DND-41 (cell line): Measurements from ENCODE around the gene KRTAP5-6.

ENCODE experiments used
- EZH2 ChIP-seq: IDR thresholded peaks from 3 replicates; pipeline ENCODE4 v1.6.1; 2012; ENCODE audit warnings: borderline replicate concordance, low read depth, mild to moderate bottlenecking, moderate library complexity, low read length, inconsistent platforms; ENCODE audit not compliant: severe bottlenecking
- TF ChIP-seq, protein P1 (sequence below): IDR thresholded peaks from 2 replicates; pipeline ENCODE4 v1.5.1; 2012; ENCODE audit warnings: borderline replicate concordance, low read length, moderate library complexity, mild to moderate bottlenecking; ENCODE audit not compliant: poor library complexity, severe bottlenecking; ENCODE audit errors: extremely low read depth

DNA sequence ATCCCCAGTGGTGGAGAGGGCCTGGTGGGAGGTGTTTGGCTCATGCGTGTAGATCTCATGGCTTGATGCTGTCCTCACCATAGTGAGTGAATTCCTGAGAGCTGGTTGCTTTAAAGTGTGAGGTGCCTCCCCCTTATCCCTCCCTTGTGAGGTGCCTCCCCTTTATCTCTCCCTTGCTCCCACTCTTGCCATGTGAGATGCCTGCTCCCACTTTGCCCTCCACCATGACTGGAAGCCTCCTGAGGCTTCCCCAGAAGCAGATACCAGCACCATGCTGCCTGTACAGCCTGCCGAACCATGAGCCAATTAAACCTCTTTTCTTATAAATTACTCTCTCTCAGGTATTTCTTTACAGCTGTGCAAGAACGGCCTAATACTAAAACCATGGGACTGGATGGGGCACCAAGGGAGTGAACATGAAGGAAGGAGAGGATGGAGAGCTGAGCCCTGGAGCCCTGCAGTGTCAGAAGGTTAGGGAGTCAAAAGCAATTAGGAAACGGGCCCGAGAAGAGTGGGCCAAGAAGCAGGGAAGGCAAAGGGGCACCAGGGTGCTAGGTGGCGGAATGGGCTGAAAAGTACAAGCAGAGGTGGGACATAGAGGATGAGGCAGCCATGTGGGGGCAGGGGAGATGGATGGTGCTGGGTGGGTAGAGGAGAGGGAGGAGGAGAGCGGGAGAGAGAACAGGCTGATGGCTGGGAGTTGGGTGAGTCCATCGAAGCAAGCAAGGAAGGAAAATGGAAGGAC, 44.0 kb downstream of the KRTAP5-6 start:
- TF ChIP-seq, protein P1, sequence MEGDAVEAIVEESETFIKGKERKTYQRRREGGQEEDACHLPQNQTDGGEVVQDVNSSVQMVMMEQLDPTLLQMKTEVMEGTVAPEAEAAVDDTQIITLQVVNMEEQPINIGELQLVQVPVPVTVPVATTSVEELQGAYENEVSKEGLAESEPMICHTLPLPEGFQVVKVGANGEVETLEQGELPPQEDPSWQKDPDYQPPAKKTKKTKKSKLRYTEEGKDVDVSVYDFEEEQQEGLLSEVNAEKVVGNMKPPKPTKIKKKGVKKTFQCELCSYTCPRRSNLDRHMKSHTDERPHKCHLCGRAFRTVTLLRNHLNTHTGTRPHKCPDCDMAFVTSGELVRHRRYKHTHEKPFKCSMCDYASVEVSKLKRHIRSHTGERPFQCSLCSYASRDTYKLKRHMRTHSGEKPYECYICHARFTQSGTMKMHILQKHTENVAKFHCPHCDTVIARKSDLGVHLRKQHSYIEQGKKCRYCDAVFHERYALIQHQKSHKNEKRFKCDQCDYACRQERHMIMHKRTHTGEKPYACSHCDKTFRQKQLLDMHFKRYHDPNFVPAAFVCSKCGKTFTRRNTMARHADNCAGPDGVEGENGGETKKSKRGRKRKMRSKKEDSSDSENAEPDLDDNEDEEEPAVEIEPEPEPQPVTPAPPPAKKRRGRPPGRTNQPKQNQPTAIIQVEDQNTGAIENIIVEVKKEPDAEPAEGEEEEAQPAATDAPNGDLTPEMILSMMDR = no peak
- TF ChIP-seq EZH2 = no peak
